Neural cell (in vitro differentiated cells): Measurements from ENCODE around the gene GPS2. TPM values are rescaled to one million over a fixed set of nuclear protein-coding genes. Genes with fewer than 3 reads are reported as not detected.
A peak's percentile ranks its signal among the peaks of the same experiment; 100 is the strongest.

Experiments
- H2AFZ ChIP-seq: fragments of 200-600, 300-800 bp; sonication (generic), shearing (Covaris generic); 2 replicates; pipeline ENCODE4 v1.6.0; 2014; ENCODE audit warnings: low read depth, mild to moderate bottlenecking, antibody characterized with exemption, low read length, moderate library complexity
- H3F3A ChIP-seq: fragments of 200-600 bp; shearing (Covaris generic); 2 replicates; pipeline ENCODE4 v1.6.1; 2016; ENCODE audit warnings: mild to moderate bottlenecking, moderate library complexity, mixed read lengths, antibody characterized with exemption, low read length; ENCODE audit not compliant: insufficient read depth, poor library complexity, severe bottlenecking
- H3K27ac ChIP-seq: fragments of 200-600, 300-800 bp; sonication (generic), shearing (Covaris generic); 2 replicates; pipeline ENCODE4 v1.5.1; 2014; ENCODE audit warnings: mild to moderate bottlenecking, low read length, moderate library complexity
- H3K27me3 ChIP-seq: fragments of 300-800, 200-600 bp; sonication (generic), shearing (Covaris generic); 2 replicates; pipeline ENCODE4 v1.6.0; 2014; ENCODE audit warnings: mild to moderate bottlenecking, low read depth, low read length, moderate library complexity; ENCODE audit not compliant: insufficient read depth
- H3K36me3 ChIP-seq: fragments of 300-800, 200-600 bp; sonication (generic), shearing (Covaris generic); 2 replicates; pipeline ENCODE4 v1.5.1; 2014; ENCODE audit warnings: mild to moderate bottlenecking, antibody characterized with exemption, low read length, moderate library complexity; ENCODE audit not compliant: insufficient read depth
- H3K4me2 ChIP-seq: fragments of 300-800, 200-600 bp; sonication (generic), shearing (Covaris generic); 2 replicates; pipeline ENCODE4 v1.6.0; 2014; ENCODE audit warnings: mild to moderate bottlenecking, low read length
- H3K4me3 ChIP-seq: fragments of 300-800, 200-600 bp; sonication (generic), shearing (Covaris generic); 2 replicates; pipeline ENCODE4 v1.5.1; 2014; ENCODE audit warnings: mild to moderate bottlenecking, low read length, moderate library complexity
- H3K79me2 ChIP-seq: fragments of 200-600 bp; shearing (Covaris generic); replicated peaks from 2 replicates; pipeline ENCODE4 v1.6.0; 2014; ENCODE audit warnings: mild to moderate bottlenecking, low read length, moderate library complexity; ENCODE audit not compliant: insufficient read depth
- H3K9ac ChIP-seq: fragments of 300-800, 200-600 bp; sonication (generic), shearing (Covaris generic); 2 replicates; pipeline ENCODE4 v1.6.1; 2016; ENCODE audit warnings: mild to moderate bottlenecking, low read length, mixed read lengths
- H3K9me2 ChIP-seq: fragments of 200-600 bp; shearing (Covaris generic); 2 replicates; pipeline ENCODE4 v1.6.1; 2016; ENCODE audit warnings: mild to moderate bottlenecking, low read length, mixed read lengths; ENCODE audit not compliant: insufficient read depth
- H3K9me3 ChIP-seq: fragments of 200-600, 300-800 bp; sonication (generic), shearing (Covaris generic); 2 replicates; pipeline ENCODE4 v1.6.1; 2016; ENCODE audit warnings: mild to moderate bottlenecking, mixed run types, low read length, moderate library complexity, mixed read lengths
- H4K20me1 ChIP-seq: fragments of 200-600 bp; shearing (Covaris generic); 2 replicates; pipeline ENCODE4 v1.6.1; 2016; ENCODE audit warnings: mild to moderate bottlenecking, mixed run types; ENCODE audit not compliant: insufficient read depth
- EP300 ChIP-seq: fragments of 450-650 bp; conservative IDR thresholded peaks from 2 replicates; pipeline ENCODE4 v1.6.1; 2014; ENCODE audit warnings: antibody characterized with exemption, mild to moderate bottlenecking, moderate library complexity; ENCODE audit not compliant: poor library complexity, severe bottlenecking
- EZH2 ChIP-seq: fragments of 200-600, 300-800 bp; shearing (Covaris generic), sonication (generic); IDR thresholded peaks from 2 replicates; pipeline ENCODE4 v1.6.1; 2014; ENCODE audit warnings: antibody characterized with exemption, low read length, borderline replicate concordance, mild to moderate bottlenecking; ENCODE audit not compliant: insufficient read depth, poor library complexity, severe bottlenecking
- MXI1 ChIP-seq: fragments of 450-650 bp; conservative IDR thresholded peaks from 2 replicates; pipeline ENCODE4 v1.6.1; 2014; ENCODE audit warnings: antibody characterized with exemption, mild to moderate bottlenecking; ENCODE audit not compliant: poor library complexity, severe bottlenecking
- POLR2AphosphoS5 ChIP-seq: IDR thresholded peaks from 2 replicates; pipeline ENCODE4 v1.6.1; 2012
- RAD21 ChIP-seq: fragments of 450-650 bp; conservative IDR thresholded peaks from 2 replicates; pipeline ENCODE4 v1.6.1; 2014; ENCODE audit warnings: antibody characterized with exemption, mild to moderate bottlenecking, moderate library complexity
- SMC3 ChIP-seq: fragments of 450-650 bp; conservative IDR thresholded peaks from 2 replicates; pipeline ENCODE4 v1.6.1; 2014; ENCODE audit warnings: antibody characterized with exemption, mild to moderate bottlenecking, moderate library complexity; ENCODE audit not compliant: poor library complexity
- TAF1 ChIP-seq: IDR thresholded peaks from 2 replicates; pipeline ENCODE4 v1.6.1; 2012; ENCODE audit warnings: low read depth
- polyA plus RNA-seq: library from polyadenylated mRNA; depleted of rRNA; stranded (reverse); fragments of >200 nt; gene quantifications from 2 replicates; pipeline ENCODE4 v1.2.3, GENCODE V29; 2014
- TF ChIP-seq, protein P1 (sequence below): fragments of 450-650 bp; IDR thresholded peaks from 2 replicates; pipeline ENCODE4 v1.5.1; 2014; ENCODE audit warnings: antibody characterized with exemption, mild to moderate bottlenecking, moderate library complexity; ENCODE audit not compliant: poor library complexity, severe bottlenecking
- TF ChIP-seq, protein P2 (sequence below): IDR thresholded peaks from 2 replicates; pipeline ENCODE4 v1.6.1; 2012; ENCODE audit warnings: borderline replicate concordance

GPS2 gene
- polyA plus RNA-seq, 1 donor from 2014 or later = 108 TPM

DNA sequence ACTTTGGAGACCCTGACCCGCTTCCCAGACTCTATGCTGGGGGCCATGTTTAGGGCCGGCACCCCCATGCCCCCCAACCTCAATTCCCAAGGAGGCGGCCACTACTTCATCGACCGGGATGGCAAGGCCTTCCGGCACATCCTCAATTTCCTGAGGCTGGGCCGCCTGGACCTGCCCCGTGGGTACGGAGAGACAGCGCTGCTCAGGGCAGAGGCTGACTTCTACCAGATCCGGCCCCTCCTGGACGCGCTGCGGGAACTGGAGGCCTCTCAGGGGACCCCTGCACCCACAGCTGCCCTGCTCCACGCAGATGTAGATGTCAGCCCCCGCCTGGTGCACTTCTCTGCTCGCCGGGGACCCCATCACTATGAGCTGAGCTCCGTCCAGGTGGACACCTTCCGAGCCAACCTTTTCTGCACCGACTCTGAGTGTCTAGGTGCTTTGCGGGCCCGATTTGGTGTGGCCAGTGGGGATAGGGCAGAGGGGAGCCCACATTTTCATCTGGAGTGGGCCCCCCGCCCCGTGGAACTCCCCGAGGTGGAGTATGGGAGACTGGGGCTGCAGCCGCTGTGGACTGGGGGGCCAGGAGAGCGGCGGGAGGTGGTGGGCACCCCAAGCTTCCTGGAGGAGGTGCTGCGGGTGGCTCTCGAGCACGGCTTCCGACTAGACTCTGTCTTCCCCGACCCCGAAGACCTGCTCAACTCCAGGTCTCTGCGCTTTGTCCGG, 37.9 kb upstream of the GPS2 start:
- Histone ChIP-seq H3K27me3 (no peaks in the 10 kb centered on the region), H3K9me2 (no peaks in the 10 kb centered on the region), H4K20me1 (no peaks in the 10 kb centered on the region), H3K9me3 (no peaks in the 10 kb centered on the region), H3K79me2 (peaks cover 3% of the 10 kb centered on the region), H3K4me3 (peak overlapping the region; percentile 92), H3K36me3 (no peaks in the 10 kb centered on the region), H3F3A (no peaks in the 10 kb centered on the region), H2AFZ (no peak overlapping the region), H3K27ac (no peak overlapping the region), H3K4me2 (no peak overlapping the region), H3K9ac (no peak overlapping the region)
- TF ChIP-seq EZH2 (no peak), EP300 (no peak), POLR2AphosphoS5 (no peak), MXI1 (no peak), RAD21 (no peak), TAF1 (no peak), SMC3 (no peak)
- TF ChIP-seq, protein P1, sequence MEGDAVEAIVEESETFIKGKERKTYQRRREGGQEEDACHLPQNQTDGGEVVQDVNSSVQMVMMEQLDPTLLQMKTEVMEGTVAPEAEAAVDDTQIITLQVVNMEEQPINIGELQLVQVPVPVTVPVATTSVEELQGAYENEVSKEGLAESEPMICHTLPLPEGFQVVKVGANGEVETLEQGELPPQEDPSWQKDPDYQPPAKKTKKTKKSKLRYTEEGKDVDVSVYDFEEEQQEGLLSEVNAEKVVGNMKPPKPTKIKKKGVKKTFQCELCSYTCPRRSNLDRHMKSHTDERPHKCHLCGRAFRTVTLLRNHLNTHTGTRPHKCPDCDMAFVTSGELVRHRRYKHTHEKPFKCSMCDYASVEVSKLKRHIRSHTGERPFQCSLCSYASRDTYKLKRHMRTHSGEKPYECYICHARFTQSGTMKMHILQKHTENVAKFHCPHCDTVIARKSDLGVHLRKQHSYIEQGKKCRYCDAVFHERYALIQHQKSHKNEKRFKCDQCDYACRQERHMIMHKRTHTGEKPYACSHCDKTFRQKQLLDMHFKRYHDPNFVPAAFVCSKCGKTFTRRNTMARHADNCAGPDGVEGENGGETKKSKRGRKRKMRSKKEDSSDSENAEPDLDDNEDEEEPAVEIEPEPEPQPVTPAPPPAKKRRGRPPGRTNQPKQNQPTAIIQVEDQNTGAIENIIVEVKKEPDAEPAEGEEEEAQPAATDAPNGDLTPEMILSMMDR = no peak
- TF ChIP-seq, protein P2, sequence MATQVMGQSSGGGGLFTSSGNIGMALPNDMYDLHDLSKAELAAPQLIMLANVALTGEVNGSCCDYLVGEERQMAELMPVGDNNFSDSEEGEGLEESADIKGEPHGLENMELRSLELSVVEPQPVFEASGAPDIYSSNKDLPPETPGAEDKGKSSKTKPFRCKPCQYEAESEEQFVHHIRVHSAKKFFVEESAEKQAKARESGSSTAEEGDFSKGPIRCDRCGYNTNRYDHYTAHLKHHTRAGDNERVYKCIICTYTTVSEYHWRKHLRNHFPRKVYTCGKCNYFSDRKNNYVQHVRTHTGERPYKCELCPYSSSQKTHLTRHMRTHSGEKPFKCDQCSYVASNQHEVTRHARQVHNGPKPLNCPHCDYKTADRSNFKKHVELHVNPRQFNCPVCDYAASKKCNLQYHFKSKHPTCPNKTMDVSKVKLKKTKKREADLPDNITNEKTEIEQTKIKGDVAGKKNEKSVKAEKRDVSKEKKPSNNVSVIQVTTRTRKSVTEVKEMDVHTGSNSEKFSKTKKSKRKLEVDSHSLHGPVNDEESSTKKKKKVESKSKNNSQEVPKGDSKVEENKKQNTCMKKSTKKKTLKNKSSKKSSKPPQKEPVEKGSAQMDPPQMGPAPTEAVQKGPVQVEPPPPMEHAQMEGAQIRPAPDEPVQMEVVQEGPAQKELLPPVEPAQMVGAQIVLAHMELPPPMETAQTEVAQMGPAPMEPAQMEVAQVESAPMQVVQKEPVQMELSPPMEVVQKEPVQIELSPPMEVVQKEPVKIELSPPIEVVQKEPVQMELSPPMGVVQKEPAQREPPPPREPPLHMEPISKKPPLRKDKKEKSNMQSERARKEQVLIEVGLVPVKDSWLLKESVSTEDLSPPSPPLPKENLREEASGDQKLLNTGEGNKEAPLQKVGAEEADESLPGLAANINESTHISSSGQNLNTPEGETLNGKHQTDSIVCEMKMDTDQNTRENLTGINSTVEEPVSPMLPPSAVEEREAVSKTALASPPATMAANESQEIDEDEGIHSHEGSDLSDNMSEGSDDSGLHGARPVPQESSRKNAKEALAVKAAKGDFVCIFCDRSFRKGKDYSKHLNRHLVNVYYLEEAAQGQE = no peak

DNA sequence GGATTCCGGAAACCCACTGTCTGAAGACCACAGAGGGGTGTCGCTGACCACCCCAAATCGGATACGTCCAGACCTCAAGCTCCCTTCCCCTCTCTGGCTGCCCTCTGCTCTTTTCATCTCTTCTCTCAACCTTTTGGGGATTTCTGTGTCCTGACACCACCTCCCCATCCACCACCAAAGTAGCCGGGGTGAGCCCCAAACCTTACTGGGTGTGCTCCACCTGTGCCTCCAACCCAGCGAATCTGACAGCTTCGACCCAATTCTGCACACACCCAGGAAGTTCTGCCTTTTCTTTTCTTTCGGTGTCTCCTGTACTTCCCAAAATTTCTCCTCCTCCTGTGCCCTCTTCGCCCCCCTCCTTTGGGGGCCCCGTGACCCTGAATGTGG, 37.3 kb upstream of the GPS2 start:
- Histone ChIP-seq H3F3A (no peaks in the 10 kb centered on the region), H3K27me3 (no peaks in the 10 kb centered on the region), H3K79me2 (peaks cover 3% of the 10 kb centered on the region), H2AFZ (no peak overlapping the region), H3K27ac (peak overlapping the region; percentile 78), H3K9me2 (no peaks in the 10 kb centered on the region), H3K9me3 (no peaks in the 10 kb centered on the region), H3K36me3 (no peaks in the 10 kb centered on the region), H3K4me2 (peak overlapping the region; percentile 30), H3K9ac (peak overlapping the region; percentile 89), H4K20me1 (no peaks in the 10 kb centered on the region), H3K4me3 (peak overlapping the region; percentile 92)
- TF ChIP-seq POLR2AphosphoS5 (no peak), MXI1 (no peak)
- TF ChIP-seq, protein P1 = peak; percentile 30
